Tibial nerve (tissue), 4 donors: ENCODE measurements around the gene RNF128. TPM values are rescaled to one million over a fixed set of nuclear protein-coding genes. Genes with fewer than 3 reads are reported as not detected.

Experiments used
- DNase-seq, 2 donors: peaks; one replicate each; pipeline ENCODE4 v3.0.0-alpha.2; 2019; ENCODE audit warnings: low spot score in 2 of 2
- H3K27ac ChIP-seq, 4 donors: fragments of 200-600 bp; sonication (generic) in 3 of 4; one replicate each; pipeline ENCODE4 v1.5.1; 2017 to 2019; ENCODE audit warnings: mild to moderate bottlenecking in 1 of 4
- H3K27me3 ChIP-seq, 2 donors: fragments of 200-600 bp; sonication (generic) in 1 of 2; one replicate each; pipeline versions ENCODE4 v1.5.1 to v1.6.0; 2017 to 2019
- H3K36me3 ChIP-seq, 3 donors: fragments of 200-600 bp; sonication (generic); one replicate each; pipeline ENCODE4 v1.5.1; 2018 to 2019
- H3K4me1 ChIP-seq, 4 donors: fragments of 200-600 bp; sonication (generic) in 3 of 4; one replicate each; pipeline ENCODE4 v1.5.1; 2017 to 2019
- H3K4me3 ChIP-seq, 4 donors: fragments of 200-600 bp; sonication (generic) in 3 of 4; one replicate each; pipeline ENCODE4 v1.5.1; 2017 to 2019; ENCODE audit warnings: mild to moderate bottlenecking in 1 of 4, moderate library complexity in 1 of 4
- H3K9me3 ChIP-seq, 4 donors: fragments of 200-600 bp; sonication (generic) in 3 of 4; one replicate each; pipeline ENCODE4 v1.5.1; 2017 to 2019
- EP300 ChIP-seq, 2 donors: sonication (generic); formaldehyde crosslinking; IDR thresholded peaks; one replicate each; pipeline ENCODE4 v1.6.1; 2017; ENCODE audit warnings: antibody characterized with exemption in 2 of 2, mild to moderate bottlenecking in 1 of 2
- POLR2A ChIP-seq, 2 donors: fragments of 450-650 bp; IDR thresholded peaks; one replicate each; pipeline ENCODE4 v1.6.1; 2017; ENCODE audit warnings: antibody characterized with exemption in 2 of 2, mild to moderate bottlenecking in 2 of 2, moderate library complexity in 2 of 2
- WGBS, 2 donors: methylation state at CpG; one replicate each; pipeline ENCODE4 v1.1.5; 2018; 5-methylcytosine and 5-hydroxymethylcytosine counted together
- total RNA-seq, 4 donors: library from RNA; depleted of rRNA; stranded (reverse); fragments of >200 nt; gene quantifications; one replicate each; pipeline ENCODE4 v1.1.0, GENCODE V29; 2016
- TF ChIP-seq, protein P1 (sequence below), 5 experiments: fragments of 200-600 bp in 3 of 5; fragments of 450-650 bp in 2 of 5; sonication (generic) in 3 of 5; IDR thresholded peaks; one replicate each; pipeline ENCODE4 v1.5.1; 2016 to 2019; ENCODE audit warnings: antibody characterized with exemption in 5 of 5, mild to moderate bottlenecking in 3 of 5, moderate library complexity in 2 of 5

Gene RNF128
- total RNA-seq, 4 donors from 2014 or later: 0.20 to 5.0 (median 1.1) TPM

DNA sequence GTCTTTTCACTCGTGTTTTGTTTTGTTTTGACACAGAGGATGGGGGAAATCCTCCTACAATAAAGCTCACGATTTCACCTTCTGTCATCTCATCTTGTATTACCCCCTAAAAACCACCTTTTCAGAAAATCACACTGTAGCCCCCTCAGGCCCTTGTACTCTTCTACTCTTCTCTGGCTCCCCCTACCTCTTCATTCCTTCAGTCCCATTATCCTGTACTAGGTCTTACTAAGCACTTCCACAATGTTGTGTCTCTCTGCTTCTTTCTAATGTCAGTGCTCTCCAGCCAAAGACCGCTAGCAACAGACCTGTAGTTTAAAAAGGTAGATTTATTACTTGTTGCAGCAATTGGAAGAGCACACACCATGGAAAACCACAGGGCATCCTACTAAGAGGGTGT lies 30.0 kb upstream of the RNF128 start:
- Histone ChIP-seq H3K4me3 (no peak overlapping the region), H3K4me1 (no peaks in the 10 kb centered on the region), H3K36me3 (no peaks in the 10 kb centered on the region), H3K27ac (no peak overlapping the region), H3K27me3 (peaks cover 0 to 11% of the 10 kb centered on the region in 2 donors), H3K9me3 (no peaks in the 10 kb centered on the region)
- 51 to 66% methylated on average over 3 of the region's 3 CpGs for WGBS, 2 donors
- no peak for DNase-seq
- TF ChIP-seq EP300 (IDR thresholded peaks at IDR 0.05) (no peak), POLR2A (IDR thresholded peaks at IDR 0.05) (no peak)
- TF ChIP-seq, protein P1, sequence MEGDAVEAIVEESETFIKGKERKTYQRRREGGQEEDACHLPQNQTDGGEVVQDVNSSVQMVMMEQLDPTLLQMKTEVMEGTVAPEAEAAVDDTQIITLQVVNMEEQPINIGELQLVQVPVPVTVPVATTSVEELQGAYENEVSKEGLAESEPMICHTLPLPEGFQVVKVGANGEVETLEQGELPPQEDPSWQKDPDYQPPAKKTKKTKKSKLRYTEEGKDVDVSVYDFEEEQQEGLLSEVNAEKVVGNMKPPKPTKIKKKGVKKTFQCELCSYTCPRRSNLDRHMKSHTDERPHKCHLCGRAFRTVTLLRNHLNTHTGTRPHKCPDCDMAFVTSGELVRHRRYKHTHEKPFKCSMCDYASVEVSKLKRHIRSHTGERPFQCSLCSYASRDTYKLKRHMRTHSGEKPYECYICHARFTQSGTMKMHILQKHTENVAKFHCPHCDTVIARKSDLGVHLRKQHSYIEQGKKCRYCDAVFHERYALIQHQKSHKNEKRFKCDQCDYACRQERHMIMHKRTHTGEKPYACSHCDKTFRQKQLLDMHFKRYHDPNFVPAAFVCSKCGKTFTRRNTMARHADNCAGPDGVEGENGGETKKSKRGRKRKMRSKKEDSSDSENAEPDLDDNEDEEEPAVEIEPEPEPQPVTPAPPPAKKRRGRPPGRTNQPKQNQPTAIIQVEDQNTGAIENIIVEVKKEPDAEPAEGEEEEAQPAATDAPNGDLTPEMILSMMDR (IDR thresholded peaks at IDR 0.05): no peak

DNA sequence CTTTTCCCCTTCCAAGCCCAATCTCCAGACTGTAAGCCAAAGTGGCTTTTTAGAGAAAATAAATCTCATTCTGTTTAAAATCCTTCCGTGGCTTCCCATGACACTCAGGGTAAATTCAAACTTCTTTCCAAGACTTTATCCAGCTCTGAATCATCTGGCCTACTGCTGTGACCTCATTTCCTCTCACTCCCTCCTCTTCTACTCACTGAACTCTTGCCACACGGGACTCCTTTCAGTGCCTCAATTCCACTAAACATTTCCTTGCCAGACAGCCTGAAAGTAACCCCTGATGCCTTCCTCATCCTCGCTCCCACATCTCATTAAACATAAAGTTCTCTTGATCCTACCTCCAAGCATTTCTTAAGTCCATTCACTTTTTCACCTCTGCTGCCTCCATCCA lies 27.8 kb upstream of the RNF128 start:
- H3K27ac ChIP-seq: no peak overlapping the region
- no peak overlapping the region for H3K4me3 ChIP-seq
- no peaks in the 10 kb centered on the region for H3K4me1 ChIP-seq
- H3K36me3 ChIP-seq: no peaks in the 10 kb centered on the region
- 53% methylated on average over 3 of the region's 3 CpGs for WGBS, 2 donors
- peaks cover 0 to 11% of the 10 kb centered on the region in 2 donors for H3K27me3 ChIP-seq
- H3K9me3 ChIP-seq: no peaks in the 10 kb centered on the region
- no peak for DNase-seq
- TF ChIP-seq EP300 (IDR thresholded peaks at IDR 0.05) (no peak), POLR2A (IDR thresholded peaks at IDR 0.05) (no peak)
- TF ChIP-seq, protein P1 (IDR thresholded peaks at IDR 0.05): no peak

DNA sequence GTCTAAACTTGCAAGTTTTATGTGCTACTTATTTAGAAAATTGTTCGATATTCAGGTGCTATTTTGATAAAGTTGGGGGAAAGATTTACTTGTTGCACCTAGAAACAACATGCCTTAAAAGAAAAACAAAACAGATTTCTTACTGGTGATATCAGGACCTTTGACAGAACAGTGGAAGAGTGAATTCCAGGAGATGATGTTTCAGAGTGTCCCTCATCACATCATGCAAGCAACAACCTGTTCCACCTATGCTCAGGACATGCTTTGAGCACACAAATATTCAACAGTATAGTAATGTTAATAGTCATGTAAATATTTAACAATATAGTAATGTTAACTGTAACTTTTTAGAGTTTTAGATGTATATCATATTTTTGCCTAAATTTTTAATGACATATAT lies 23.9 kb upstream of the RNF128 start:
- H3K27ac ChIP-seq: no peak overlapping the region
- no peak for DNase-seq
- 87 to 100% methylated on average over 1 of the region's 1 CpG for WGBS, 2 donors
- no peak overlapping the region for H3K4me3 ChIP-seq
- H3K27me3 ChIP-seq: peaks cover 0 to 12% of the 10 kb centered on the region in 2 donors
- TF ChIP-seq, protein P1 (IDR thresholded peaks at IDR 0.05): no peak
- no peak for TF ChIP-seq POLR2A (IDR thresholded peaks at IDR 0.05)
- no peak for TF ChIP-seq EP300 (IDR thresholded peaks at IDR 0.05)
- no peaks in the 10 kb centered on the region for H3K4me1 ChIP-seq
- H3K9me3 ChIP-seq: no peaks in the 10 kb centered on the region
- H3K36me3 ChIP-seq: no peaks in the 10 kb centered on the region

DNA sequence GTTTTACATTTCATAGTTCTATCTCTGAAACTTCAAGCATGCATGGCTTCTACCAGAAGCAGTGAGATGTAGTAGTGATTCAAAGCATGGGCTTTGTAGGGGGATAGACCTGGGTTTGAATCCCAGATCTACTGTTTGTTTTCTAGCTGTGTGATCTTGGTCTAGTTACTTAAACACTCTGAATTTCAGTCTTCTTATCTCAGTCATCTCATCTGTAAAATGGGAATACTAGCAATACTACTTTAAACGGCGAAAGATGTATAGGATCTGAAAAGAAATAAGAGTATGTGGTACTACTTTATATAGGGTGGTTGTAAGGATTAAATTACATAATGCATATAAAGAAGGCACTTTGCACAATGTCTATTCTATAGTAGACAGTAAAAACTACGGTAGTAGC lies 20.0 kb upstream of the RNF128 start:
- H3K9me3 ChIP-seq: no peaks in the 10 kb centered on the region
- no peak for DNase-seq
- no peak overlapping the region for H3K4me3 ChIP-seq
- H3K27me3 ChIP-seq: peaks cover 0 to 11% of the 10 kb centered on the region in 2 donors
- TF ChIP-seq EP300 (IDR thresholded peaks at IDR 0.05): no peak
- TF ChIP-seq POLR2A (IDR thresholded peaks at IDR 0.05): no peak
- TF ChIP-seq, protein P1 (IDR thresholded peaks at IDR 0.05): no peak
- WGBS, 2 donors: 91 to 95% methylated on average over 3 of the region's 3 CpGs
- no peaks in the 10 kb centered on the region for H3K36me3 ChIP-seq
- H3K4me1 ChIP-seq: no peaks in the 10 kb centered on the region
- H3K27ac ChIP-seq: no peak overlapping the region

- Histone ChIP-seq H3K4me3 (no peak overlapping the region), H3K27me3 (peaks cover 0 to 20% of the 10 kb centered on the region in 2 donors), H3K27ac (no peak overlapping the region), H3K9me3 (no peaks in the 10 kb centered on the region), H3K36me3 (no peaks in the 10 kb centered on the region), H3K4me1 (no peaks in the 10 kb centered on the region)
- no peak for DNase-seq
- TF ChIP-seq EP300 (IDR thresholded peaks at IDR 0.05) (no peak), POLR2A (IDR thresholded peaks at IDR 0.05) (no peak)
- TF ChIP-seq, protein P1 (IDR thresholded peaks at IDR 0.05): no peak
- WGBS, 2 donors: 30 to 41% methylated on average over 3 of the region's 3 CpGs
These were observed 18.6 kb upstream of the RNF128 start for GRCh38 chrX:106707771-106708454.
